GM18519 (cell line): ENCODE results near the gene FBXW2.
"Not testable (repeated sequence)": the region's sequence is repeated elsewhere in the genome, so short reads cannot be mapped to it uniquely, and the experiment has no call there.

Experiments
- ATAC-seq: cut with Tn5 transposase; IDR thresholded peaks from one replicate; pipeline ENCODE4 v1.9.1; 2021; ENCODE audit warnings: mild to moderate bottlenecking, moderate library complexity; ENCODE audit not compliant: unreplicated experiment, low FRiP score

The FBXW2 gene

DNA sequence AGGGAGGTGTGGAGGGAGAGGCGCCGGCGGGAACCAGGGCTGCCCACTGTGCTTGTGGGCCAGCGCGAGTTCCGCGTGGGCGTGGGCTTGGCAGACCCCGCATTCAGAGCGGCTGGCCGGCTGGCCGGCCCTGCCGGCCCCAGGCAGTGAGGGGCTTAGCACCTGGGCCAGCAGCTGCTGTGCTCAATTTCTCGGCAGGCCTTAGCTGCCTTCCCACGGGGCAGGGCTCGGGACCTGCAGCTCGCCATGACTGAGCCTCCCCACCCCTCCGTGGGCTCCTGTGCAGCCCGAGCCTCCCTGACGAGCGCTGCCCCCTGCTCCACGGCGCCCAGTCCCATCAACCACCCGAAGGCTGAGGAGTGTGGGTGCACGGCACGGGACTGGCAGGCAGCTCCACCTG, 46.9 kb downstream of the FBXW2 start:
- not testable (repeated sequence) for ATAC-seq

DNA sequence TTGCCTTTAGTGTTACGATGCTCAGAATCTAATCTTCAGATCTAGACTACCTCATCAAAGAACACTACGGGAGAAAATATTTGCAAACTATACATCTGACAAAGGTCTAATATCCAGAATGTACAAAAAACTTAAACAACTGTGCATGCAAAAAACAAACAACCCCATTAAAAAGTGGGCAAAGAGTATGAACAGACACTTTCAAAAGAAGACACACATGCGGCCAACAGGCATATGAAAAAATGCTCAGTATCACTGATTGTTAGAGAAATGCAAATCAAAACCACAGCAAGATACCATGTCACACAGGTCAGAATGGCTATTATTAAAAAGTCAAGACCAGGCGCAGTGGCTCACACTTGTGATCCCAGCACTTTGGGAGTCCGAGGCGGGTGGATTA, 47.9 kb downstream of the FBXW2 start:
- ATAC-seq, result no peak

DNA sequence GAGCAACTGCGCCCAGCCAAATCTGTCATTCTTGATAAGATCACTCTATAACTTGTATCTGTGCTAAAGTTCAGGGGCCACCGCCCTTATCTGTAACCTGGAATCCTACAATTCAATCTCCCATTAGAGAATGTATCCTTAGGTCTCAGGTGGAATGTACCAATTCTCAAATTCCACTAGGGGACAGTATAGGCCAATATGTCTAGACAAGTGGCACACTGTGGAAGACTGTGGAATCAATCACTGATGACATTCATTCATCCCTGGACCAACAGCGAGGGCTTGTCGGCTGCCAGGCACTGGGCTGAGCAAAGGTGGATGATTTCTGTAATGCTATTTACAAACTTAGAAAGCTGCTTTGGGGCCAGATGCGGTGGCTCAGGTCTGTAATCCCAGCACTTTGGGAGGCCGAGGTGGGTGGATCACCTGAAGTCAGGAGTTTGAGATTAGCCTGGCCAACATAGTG, 50.2 kb downstream of the FBXW2 start:
- ATAC-seq, result no peak

DNA sequence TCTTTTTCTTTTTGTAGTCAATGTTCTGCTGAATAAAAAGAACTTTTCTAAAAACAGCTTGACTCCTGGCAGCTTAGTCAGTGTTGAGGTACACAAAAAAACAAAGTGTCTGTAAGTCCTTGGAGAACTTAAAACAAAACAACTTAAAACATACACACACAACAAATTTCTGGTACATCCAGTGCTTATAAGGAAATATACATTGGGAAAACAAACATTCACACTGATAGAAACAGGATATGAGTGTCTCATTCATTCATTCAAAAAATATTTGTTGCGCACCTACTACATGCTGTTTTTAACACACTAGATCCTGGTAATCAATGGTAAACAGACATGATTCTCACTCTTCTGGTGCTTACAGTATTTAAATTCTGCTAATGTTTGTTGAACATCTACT, 51.5 kb downstream of the FBXW2 start:
- no peak for ATAC-seq

DNA sequence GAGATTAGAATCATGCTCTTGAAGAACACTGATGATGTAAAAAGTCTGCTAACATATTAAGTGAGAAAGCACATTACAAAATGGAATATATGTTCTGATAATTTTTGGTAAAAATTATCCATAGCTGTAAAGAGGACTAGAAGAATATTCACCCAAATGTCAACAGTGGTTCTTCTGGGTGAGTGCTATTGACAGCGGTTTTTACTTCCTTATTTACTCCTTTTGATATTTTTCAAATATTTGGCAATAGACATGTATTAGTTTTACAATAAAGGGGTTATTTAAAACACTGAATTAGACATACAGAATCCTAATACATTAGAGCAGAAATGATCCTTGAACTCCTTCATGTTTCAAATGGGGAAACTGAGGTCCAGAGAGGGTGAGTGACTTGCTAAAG, 52.0 kb downstream of the FBXW2 start:
- ATAC-seq, result no peak

DNA sequence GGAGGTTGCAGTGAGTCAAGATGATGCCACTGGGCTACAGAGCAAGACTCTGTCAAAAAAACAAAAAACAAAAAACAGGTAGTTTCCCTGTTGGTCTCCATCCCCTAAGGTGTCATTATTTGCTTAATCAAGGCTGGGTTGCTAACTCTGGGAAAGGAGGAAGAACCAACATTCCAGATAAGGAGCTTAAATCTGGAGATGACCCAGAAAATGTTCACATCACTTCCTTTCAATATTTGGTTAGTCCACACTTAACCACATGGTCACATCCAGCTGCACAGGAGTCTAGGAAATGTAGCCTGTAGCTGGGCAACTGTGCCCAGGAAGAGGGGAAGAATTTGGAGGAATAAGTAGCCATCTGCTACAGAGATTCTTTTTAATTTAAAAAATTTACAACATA, 53.1 kb downstream of the FBXW2 start:
- ATAC-seq, result no peak

DNA sequence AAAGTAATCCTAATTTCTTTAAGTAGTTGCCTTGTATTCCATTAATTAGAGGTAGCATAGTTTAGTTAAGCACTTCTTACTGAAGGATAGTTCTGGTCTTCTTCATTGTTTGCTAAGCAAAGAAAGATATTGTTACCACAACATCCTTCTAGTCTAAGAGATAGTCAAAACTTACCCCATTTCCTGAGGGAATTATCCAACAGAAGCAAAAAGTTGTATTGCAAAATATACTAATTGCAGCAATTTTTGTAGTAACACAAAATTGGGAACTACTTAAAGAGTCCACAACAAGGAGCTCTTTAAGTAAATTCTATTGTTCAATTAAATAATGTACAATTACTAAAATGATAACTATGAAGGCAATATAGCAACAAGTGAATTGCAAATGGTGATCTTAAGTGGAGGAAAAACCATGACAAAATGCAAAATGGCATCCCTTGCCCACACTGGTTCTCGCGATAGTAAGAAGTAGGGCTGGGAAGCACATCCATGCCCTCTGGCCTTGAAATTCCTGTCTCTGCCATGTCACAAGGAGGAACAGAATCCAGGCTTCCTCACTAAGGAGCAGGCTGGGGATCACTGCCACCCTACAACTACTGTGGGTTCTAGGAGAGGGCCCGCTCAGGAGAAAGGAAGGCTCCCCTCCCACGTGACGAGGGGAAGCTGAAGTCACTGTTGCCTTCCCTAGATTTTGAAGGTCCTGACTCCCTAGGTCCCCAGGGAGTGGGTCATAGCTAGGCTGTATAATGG, 55.6 kb downstream of the FBXW2 start:
- no peak for ATAC-seq

DNA sequence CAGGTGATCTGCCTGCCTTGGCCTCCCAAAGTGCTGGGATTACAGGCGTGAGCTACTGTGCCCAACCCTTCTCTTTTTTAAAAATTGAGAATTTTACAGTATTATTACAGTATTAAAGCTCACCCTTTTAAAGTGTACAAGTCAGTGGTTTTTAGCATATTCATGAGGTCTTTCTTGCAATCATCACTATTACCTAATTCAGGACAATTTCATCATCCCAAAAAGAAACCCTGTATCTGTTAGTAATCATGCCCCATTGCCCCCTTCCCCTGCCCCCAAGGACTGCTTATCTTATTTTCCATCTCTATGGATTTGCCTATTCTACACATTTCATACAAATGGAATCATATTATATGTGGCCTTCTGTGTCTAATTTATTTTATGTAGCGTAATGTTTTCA, 56.3 kb downstream of the FBXW2 start:
- ATAC-seq, result no peak

DNA sequence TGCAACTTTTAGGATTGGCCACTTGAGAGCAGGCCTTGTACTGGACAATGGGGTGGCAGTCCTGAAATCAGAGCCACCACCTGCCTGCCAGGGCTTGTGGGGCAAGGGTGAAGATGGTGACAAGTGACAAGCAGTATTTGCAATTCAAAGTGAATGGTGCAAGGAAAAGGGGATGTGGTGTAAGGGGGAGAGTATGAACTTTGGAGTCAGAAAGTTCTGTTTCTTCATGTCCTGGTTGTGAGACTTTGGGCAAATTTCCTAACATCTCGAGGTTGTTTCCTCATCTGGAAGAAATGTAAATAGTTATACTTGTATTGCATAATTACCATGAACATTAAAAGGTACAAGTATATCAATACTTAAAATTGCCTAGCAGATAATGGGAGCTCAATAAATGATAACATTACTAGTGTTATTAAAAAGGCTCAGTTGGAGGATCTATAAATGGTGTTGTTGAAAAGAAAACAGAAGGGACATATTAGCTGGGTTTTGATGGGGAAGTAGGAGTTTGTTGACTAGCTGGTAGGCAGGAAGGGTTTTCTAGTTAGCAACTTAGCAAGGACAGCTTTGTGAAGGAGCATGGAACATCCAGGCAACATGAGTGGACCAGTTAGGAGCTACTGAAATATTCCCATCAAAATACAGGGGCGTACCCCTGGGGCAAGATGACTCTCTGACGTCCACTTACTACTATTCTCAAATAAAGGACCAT, 57.6 kb downstream of the FBXW2 start:
- no peak for ATAC-seq

DNA sequence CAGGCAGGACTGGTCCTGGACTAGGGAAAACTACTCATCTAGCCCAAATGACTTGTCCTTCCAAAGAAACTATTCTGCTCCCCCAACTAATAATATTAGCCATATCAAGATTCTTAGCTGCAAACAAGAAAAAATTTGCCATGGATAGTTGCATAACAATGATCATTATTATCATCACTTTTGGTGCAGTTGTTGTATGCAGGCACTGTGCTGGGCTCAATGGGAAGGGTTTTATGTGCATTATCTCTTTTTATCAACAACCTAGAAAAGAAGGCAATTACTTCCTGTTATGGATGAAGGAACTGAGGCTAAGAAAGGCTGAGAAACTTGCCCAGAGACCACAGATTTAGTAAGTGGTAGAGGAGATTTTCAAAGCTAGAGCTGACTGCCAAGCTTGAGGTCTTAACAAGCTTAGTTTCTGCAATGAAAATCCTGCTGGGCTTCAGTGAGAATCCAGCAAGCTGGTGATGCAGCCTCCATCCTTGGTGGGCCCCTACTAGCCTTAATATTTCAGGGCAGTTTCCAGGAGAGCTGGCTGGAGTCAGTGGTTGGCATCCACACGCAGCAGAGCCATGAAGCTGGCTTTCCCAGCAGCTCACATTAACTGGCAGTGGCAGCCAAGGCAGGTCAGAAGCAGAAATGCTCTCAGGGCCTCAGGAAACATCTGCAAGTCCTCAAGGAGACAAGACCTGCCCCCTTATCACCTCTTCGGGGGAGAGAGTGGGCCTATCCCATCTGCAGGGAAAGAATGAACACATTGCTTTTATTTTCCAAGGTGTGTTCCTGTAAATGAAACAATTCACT, 58.4 kb downstream of the FBXW2 start:
- no peak for ATAC-seq

DNA sequence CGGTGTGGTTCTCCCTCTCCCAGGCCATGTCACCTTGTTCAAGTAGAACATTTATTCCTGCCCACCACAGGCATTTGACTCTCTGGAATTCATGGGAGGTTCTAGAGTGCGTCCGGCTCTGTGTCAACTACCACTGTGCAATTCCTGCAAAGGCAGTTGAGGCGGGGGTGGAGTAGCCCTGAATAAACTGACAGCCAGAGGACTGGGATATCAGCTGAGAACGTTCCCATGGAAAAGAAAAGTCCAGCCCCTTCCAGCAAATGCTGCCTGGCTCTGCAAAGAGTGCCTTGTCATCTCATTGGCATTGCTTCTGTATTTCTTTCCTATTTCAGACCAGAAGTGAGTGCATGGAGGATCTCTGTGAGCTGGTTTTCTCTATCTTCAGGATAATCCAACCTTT, 60.0 kb downstream of the FBXW2 start:
- no peak for ATAC-seq

DNA sequence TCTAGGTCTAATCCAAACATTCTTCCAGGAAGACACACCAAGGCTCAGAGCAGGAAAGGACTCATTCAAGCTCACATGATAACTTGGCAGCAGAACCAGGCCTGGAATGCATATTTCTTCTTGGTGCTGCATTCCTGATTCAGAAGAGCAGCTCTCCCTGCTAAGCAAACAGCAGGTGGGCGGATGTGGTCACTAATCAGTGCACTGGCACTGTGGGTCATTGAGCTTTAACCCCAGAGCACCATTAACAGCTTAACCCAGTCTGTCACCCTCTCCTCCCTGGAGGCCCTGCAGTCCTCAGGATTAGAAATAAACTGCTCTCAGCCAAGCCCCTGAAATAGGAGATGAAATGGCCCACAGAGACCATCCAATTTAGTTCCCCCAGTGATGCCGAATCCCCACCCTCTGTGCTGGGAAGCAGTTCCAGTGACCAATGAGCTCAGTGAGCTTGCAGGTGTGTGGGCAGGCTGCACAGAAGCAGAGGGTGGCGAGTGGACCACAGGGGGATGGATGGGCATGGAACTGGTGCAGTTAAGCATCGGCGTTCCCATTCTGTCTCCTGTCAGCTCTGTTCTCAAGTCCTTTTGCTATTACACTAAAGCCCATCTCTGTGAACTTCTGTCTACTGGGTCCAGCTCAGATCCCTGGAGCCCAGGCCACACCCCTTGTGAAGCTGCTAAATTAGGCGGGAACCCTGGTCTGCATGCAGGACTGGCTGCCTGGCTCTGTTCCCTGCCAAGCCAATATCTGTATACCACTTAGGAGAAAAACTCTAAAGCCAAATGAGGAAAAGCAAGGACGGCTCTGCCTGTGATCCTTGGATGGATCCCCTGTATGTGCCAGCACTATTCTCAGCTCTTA, 62.3 kb downstream of the FBXW2 start:
- no peak for ATAC-seq

DNA sequence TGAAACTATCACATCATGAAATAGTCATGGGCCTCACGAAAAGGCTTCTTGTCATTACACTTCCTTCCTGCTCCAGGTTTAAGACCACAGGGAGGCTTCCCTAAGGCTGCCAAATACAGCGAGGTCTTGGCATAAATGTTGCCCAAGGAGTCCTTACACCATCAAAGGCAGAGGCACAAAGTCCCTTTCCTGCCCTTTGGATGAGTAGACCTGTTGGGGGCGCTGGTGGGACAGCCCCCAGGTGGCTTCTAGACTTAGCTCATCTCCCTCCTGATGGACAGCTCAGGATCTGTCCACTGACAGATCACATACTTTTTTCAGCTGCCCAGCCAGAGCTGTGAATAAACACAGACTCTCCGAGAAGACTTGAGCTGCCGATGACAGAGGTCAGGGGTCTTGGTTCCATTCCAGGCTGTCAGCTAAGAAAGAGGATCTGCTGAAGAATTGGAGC, 63.4 kb downstream of the FBXW2 start:
- ATAC-seq, result no peak

DNA sequence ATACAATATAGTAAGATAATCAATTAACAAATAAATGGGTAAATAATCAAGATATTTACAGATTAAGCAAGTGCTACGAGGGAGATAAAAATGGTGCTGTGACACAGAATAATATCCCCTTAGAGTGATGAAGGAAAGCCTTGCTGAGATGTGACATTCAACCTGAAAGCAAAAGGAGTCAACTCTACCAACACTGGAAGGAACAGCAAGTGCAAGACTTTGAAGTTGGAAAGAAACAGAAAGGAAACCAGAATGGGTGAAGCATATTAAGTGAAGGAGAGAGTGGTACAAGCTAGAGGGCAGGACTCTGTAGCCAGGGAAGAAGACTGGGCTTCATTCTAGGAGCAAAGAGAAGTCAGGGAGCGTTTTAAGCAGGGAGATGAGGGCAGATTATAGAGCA, 66.7 kb downstream of the FBXW2 start:
- ATAC-seq, result no peak

DNA sequence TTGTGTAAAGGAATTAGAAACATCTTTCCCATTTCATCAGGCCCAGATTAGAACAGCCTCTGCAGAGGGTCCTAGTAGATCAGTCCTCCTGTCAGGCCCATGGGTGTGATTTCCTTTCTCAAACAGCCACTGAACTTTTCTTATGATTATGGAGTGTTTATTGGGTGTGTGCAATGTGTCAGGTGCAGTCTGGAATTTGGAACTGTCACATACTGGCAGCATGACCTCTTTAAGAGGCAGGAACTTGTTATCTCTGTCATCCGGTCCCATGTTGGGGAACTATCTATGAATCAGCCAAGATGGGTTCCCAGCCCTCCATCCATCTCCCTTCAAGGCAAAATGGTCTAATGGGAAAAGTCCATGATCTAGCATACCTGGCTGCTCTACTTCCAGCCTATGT, 67.3 kb downstream of the FBXW2 start:
- ATAC-seq, result no peak

DNA sequence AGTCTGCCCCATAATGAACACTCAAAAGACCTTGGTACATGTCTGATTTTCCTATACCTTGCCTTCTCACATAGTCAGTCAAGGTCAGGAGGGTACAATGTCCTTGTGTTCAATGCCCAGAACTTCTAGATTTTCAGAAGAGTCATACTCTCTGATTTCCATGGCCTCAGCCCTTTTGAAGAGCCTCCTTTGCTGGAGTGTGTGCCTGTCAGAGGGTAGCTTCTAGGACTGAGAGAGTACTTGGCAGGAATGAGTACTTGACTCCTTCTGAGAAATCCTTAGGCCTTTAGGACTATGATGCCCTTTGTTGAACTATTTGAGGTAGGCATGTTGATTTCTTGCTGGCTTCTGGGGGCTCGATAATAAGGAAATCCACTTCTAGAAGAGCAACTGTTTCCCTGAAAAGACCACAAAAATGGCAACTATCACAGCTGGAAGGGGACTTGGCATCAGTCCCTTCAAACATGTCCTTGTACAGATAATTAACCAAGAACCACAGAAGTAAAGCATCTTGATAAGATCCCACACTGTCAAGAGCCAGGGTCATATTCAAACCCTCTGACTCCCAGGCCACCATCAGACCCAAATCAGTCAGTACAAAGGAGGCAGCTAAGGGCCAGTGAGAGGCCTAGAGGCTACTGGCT, 68.3 kb downstream of the FBXW2 start:
- ATAC-seq, result no peak

DNA sequence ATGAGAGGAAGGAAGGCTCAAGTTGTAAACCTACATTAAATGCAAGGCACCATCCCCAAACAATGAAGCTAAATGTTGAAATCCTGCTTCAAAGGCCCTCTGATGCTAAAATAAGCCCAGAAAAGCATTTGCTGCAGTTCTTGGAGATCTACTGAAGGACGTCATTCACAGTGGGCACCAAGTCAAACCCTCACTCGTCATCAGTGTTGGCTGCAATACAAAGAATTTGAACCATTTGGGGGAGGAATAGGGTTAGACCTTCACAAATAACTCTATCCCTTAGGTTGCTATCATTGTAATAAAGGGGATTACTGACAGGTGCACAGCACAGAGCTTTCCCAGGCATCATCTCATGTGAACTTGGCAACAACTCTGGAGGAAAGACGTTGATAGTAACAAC, 69.7 kb downstream of the FBXW2 start:
- ATAC-seq, result no peak

DNA sequence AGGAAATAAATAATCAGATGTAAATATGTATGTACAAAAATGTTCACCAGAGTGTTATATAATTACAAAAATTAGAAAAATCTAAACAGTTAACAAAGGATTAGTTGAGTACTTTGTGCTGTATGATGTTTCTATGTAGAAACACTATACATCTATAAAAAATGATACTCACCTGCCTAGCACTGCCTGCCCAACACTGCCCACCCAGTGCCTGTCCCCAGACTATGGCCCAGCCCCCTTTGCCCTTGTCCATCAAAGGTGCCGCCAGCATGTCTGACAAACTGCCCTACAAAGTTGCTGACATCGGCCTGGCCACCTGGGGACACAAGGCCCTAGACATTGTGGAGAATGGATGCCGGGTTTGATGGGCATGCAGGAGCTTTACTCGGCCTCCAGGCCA, 72.8 kb downstream of the FBXW2 start:
- ATAC-seq, result no peak

DNA sequence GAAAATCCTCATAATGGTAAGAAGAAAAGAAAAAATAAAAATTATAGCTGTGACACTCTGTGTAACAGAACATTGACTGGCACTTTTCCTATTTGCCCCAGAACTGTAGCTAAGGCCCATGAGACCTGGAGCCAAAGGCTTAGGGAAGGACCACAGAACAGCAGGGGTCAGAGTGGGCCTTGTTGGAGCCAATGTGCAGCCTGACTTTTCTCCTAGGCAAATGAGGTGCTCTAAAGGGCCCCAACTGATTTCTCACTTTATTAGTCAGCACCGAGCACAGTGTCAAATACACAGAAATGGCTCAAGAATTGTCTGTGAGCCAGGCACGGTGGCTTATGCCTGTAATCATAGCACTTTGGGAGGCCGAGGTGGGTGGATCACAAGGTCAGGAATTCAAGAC, 74.9 kb downstream of the FBXW2 start:
- ATAC-seq, result no peak

DNA sequence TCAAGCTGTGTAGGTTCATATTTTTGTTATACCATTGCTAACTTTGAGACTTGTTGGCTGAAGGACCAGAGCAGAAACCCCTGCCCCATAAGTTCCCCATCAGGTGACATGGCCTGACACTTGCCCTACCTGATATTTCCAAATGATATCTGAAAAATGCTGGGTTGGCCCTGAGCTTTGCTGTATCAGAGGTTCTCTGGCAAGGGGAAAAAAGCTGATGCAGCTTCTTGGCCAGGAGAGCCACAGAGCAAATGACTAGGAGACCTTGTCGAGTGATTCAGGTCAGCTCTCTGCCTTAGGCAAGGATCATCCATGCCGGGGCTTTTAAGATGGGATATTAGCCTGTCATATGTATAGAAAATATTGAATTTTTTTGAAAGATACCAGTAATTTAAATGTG, 76.0 kb downstream of the FBXW2 start:
- ATAC-seq, result no peak
